PC-9 (cell line): ENCODE data around the gene BMP10. TPM values are rescaled to one million over a fixed set of nuclear protein-coding genes. Genes with fewer than 3 reads are reported as not detected.

Source experiments
- BruUV-seq: library from RNA; stranded (reverse); fragments of 400-500 nt; replicated peaks from 2 replicates; lab custom pipeline; 2021; lab: Mats Ljungman, UMichigan
- CTCF ChIA-PET: fragments of 300-600 bp; sonication (Branson Sonifier 250); formaldehyde crosslinking; loops from one replicate; lab custom pipeline; 2022; ENCODE audit warnings: antibody characterized with exemption; lab: Charles Lee
- POLR2A ChIA-PET: fragments of 300-600 bp; sonication (Branson Sonifier 250); formaldehyde crosslinking; loops from one replicate; lab custom pipeline; 2022; ENCODE audit warnings: antibody characterized with exemption; ENCODE audit not compliant: unreplicated experiment; lab: Charles Lee
- DNase-seq, 2 experiments: peaks; one replicate each; pipeline versions ENCODE4 v3.0.0 to v3.0.0-alpha.2; 2015 to 2022; ENCODE audit warnings: mixed read lengths in 1 of 2
- H2AFZ ChIP-seq: fragments of 200-600 bp; sonication (generic); 2 replicates; pipeline ENCODE4 v1.8.1; 2017; ENCODE audit warnings: antibody characterized with exemption
- H3F3A ChIP-seq: fragments of 200-600 bp; sonication (generic); 2 replicates; pipeline ENCODE4 v1.8.1; 2017; ENCODE audit warnings: antibody characterized with exemption, mild to moderate bottlenecking, low read depth; ENCODE audit not compliant: insufficient read depth
- H3K27ac ChIP-seq: fragments of 200-600 bp; sonication (generic); 2 replicates; pipeline ENCODE4 v1.6.1; 2016; ENCODE audit warnings: mixed run types
- H3K27me3 ChIP-seq: fragments of 200-600 bp; sonication (generic); 2 replicates; pipeline ENCODE4 v1.6.1; 2016; ENCODE audit warnings: low read depth, mixed run types; ENCODE audit not compliant: insufficient read depth
- H3K36me3 ChIP-seq: fragments of 200-600 bp; sonication (generic); 2 replicates; pipeline ENCODE4 v1.6.1; 2016; ENCODE audit warnings: low read depth, mixed run types
- H3K4me1 ChIP-seq: fragments of 200-600 bp; sonication (generic); replicated peaks from 2 replicates; pipeline ENCODE4 v1.6.1; 2016; ENCODE audit warnings: mixed run types; ENCODE audit not compliant: insufficient read depth
- H3K4me2 ChIP-seq: fragments of 200-600 bp; sonication (generic); 2 replicates; pipeline ENCODE4 v1.6.1; 2017; ENCODE audit warnings: mixed run types
- H3K4me3 ChIP-seq: fragments of 200-600 bp; sonication (generic); 2 replicates; pipeline ENCODE4 v1.6.1; 2016; ENCODE audit warnings: mixed run types
- H3K79me2 ChIP-seq: fragments of 200-600 bp; sonication (generic); 2 replicates; pipeline ENCODE4 v1.6.1; 2017; ENCODE audit warnings: low read depth, mixed run types
- H3K9me2 ChIP-seq: fragments of 200-600 bp; sonication (generic); 2 replicates; pipeline ENCODE4 v1.8.1; 2017; ENCODE audit warnings: mild to moderate bottlenecking; ENCODE audit not compliant: insufficient read depth
- H3K9me3 ChIP-seq: fragments of 200-600 bp; sonication (generic); 2 replicates; pipeline ENCODE4 v1.8.1; 2016; ENCODE audit warnings: low read depth; ENCODE audit not compliant: insufficient read depth
- H4K20me1 ChIP-seq: fragments of 200-600 bp; sonication (generic); 2 replicates; pipeline ENCODE4 v1.8.1; 2017; ENCODE audit not compliant: insufficient read depth
- EZH2 ChIP-seq: fragments of 200-600 bp; sonication (generic); IDR thresholded peaks from 2 replicates; pipeline ENCODE4 v1.8.0; 2017; ENCODE audit warnings: antibody characterized with exemption, low read depth
- intact Hi-C: fragments of 100-400 bp; cut with micrococcal nuclease; formaldehyde crosslinking; loops from one replicate; pipeline ENCODE4 v1.10.0; 2022; ENCODE audit not compliant: unreplicated experiment
- total RNA-seq: library from RNA; stranded (reverse); gene quantifications from 2 replicates; pipeline ENCODE4 v1.2.3, GENCODE V29; 2021
- TF ChIP-seq, protein P1 (sequence below): fragments of 200-600 bp; sonication (generic); conservative IDR thresholded peaks from 2 replicates; pipeline ENCODE4 v1.6.1; 2017; ENCODE audit warnings: mixed run types, antibody characterized with exemption, mild to moderate bottlenecking, moderate library complexity

Gene BMP10
- total RNA-seq, 1 experiment from 2014 or later: not detected

DNA sequence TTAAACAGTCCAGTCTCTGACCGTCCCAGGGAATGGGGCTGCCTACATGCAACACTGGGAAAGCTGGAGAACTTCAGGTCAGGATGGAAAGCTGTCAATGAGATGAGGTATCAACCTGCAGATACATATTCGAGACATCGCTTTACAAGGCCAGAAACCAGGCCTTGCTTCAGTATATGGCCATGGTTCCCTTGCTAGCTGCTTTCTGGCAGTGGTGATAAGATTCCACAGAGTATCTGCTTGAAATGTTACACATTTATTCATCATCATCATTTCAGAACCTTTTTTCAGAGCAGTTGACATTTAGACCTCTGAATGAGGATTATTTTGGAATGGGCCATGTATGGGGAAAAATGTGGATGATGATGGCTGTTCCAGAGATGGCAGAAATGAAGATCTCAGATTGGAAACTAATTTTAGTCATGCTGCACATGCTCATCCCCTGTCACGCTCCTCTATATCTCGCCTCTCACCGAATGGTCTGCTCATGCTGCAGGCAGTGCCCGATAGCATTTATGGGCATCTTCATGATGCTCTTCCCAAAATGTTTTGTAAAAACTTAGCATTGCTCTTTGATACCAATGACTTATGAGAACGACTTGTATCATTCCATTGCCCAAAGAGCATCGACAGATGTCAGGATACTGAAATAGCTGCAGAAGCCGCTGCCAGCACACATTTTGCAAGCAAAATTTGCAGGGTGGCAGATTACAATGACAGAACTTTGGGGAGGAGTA, 14.0 kb upstream of the BMP10 start:
- TF ChIP-seq EZH2: no peak
- TF ChIP-seq, protein P1, sequence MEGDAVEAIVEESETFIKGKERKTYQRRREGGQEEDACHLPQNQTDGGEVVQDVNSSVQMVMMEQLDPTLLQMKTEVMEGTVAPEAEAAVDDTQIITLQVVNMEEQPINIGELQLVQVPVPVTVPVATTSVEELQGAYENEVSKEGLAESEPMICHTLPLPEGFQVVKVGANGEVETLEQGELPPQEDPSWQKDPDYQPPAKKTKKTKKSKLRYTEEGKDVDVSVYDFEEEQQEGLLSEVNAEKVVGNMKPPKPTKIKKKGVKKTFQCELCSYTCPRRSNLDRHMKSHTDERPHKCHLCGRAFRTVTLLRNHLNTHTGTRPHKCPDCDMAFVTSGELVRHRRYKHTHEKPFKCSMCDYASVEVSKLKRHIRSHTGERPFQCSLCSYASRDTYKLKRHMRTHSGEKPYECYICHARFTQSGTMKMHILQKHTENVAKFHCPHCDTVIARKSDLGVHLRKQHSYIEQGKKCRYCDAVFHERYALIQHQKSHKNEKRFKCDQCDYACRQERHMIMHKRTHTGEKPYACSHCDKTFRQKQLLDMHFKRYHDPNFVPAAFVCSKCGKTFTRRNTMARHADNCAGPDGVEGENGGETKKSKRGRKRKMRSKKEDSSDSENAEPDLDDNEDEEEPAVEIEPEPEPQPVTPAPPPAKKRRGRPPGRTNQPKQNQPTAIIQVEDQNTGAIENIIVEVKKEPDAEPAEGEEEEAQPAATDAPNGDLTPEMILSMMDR: no peak
- intact Hi-C loops: no loop called here
- CTCF ChIA-PET: no interaction called here

DNA sequence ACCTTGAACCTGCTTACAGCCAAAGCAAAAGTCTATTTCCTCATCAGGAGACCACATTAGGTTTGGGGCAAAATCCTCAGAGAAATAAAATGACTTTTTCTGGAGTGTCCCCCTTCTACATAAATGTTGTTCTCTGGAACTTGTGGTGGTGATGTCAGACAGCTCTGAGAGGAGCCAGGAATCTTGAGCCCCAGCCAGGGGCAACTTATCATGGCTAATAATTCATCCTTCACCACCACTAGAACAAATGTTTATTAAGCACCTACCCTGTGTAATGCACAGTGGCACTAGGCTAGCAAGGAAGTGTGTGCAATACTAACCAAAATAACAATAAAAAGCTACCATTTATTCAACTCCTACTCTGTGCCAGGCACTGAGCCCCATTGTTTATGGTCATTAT, 9.0 kb upstream of the BMP10 start:
- Histone ChIP-seq H3K4me2 (no peak overlapping the region), H3F3A (no peaks in the 10 kb centered on the region), H3K9me2 (no peaks in the 10 kb centered on the region), H3K27me3 (0 out of 2 replicates have a peak, but pooled peaks cover 6% of the 10 kb centered on the region), H2AFZ (no peak overlapping the region), H3K4me1 (no peaks in the 10 kb centered on the region), H3K9me3 (no peaks in the 10 kb centered on the region), H3K79me2 (no peaks in the 10 kb centered on the region), H3K27ac (no peak overlapping the region), H3K36me3 (no peaks in the 10 kb centered on the region), H3K4me3 (no peak overlapping the region), H4K20me1 (no peaks in the 10 kb centered on the region)
- TF ChIP-seq, protein P1: no peak
- TF ChIP-seq EZH2: no peak
- intact Hi-C loops: no loop called here
- POLR2A ChIA-PET: no interaction called here
- CTCF ChIA-PET: no interaction called here
- no peak for DNase-seq
- no TSS peak for BruUV-seq

More for the DNA sequence above, 14.0 kb upstream of the BMP10 start:
- no peak for DNase-seq
- H3K4me1 ChIP-seq: no peaks in the 10 kb centered on the region
- no peak overlapping the region for H3K4me3 ChIP-seq
- H3K27me3 ChIP-seq: 0 out of 2 replicates have a peak, but pooled peaks cover 6% of the 10 kb centered on the region
- H3K27ac ChIP-seq: no peak overlapping the region
- BruUV-seq: no TSS peak
- POLR2A ChIA-PET: no interaction called here
- no peaks in the 10 kb centered on the region for H3K36me3 ChIP-seq
- no peaks in the 10 kb centered on the region for H4K20me1 ChIP-seq
- no peaks in the 10 kb centered on the region for H3K9me3 ChIP-seq
- no peaks in the 10 kb centered on the region for H3K9me2 ChIP-seq
- H3K79me2 ChIP-seq: no peaks in the 10 kb centered on the region
- H2AFZ ChIP-seq: no peak overlapping the region
- H3K4me2 ChIP-seq: no peak overlapping the region
- no peaks in the 10 kb centered on the region for H3F3A ChIP-seq

DNA sequence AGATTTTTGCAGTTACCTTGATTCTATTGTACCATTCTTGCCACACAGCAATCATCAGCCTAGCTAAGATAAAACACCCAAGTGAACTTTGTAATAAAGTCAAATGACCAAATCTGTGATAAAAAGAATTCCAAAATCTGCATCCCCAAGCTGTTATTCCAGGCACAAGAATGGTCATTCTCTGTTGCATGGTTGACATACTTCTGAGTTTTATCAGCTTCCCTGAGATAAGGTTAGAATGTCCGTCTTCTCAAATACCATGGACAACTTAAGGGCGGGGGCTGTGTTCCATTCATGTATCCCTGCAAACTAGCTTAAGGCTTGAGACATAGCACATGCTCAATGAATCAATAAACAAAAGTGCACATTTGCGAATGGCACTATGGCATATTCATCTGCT, 8.1 kb upstream of the BMP10 start:
- no peak overlapping the region for H3K4me3 ChIP-seq
- H4K20me1 ChIP-seq: no peaks in the 10 kb centered on the region
- CTCF ChIA-PET: no interaction called here
- H3K9me3 ChIP-seq: no peaks in the 10 kb centered on the region
- POLR2A ChIA-PET: interaction anchor here (0.6 kb wide), 1 partner anchor 46 kb away, joined by 3 read pairs; no protein-coding TSS in a partner anchor
- H3K27me3 ChIP-seq: 0 out of 2 replicates have a peak, but pooled peaks cover 6% of the 10 kb centered on the region
- no peaks in the 10 kb centered on the region for H3K9me2 ChIP-seq
- DNase-seq: no peak
- intact Hi-C loops: no loop called here
- no peak overlapping the region for H2AFZ ChIP-seq
- H3K36me3 ChIP-seq: no peaks in the 10 kb centered on the region
- no peak overlapping the region for H3K27ac ChIP-seq
- no peaks in the 10 kb centered on the region for H3K79me2 ChIP-seq
- no peak overlapping the region for H3K4me2 ChIP-seq
- no TSS peak for BruUV-seq
- H3F3A ChIP-seq: no peaks in the 10 kb centered on the region
- no peaks in the 10 kb centered on the region for H3K4me1 ChIP-seq
- no peak for TF ChIP-seq EZH2
- TF ChIP-seq, protein P1: no peak
